Endothelial cell of umbilical vein (primary cell): ENCODE measurements around the gene FSD1L. TPM values are rescaled to one million over a fixed set of nuclear protein-coding genes. Genes with fewer than 3 reads are reported as not detected.

Experiments
- BruUV-seq: library from RNA; stranded (reverse); fragments of 400-500 nt; replicated peaks from 2 replicates; lab custom pipeline; 2021; lab: Mats Ljungman, UMichigan
- CTCF ChIA-PET: fragments of 300-600, 350-600 bp; sonication (Branson Sonifier 250); formaldehyde crosslinking; loops from one replicate; lab custom pipeline; 2021; ENCODE audit warnings: antibody characterized with exemption, inconsistent platforms; lab: Charles Lee
- POLR2A ChIA-PET: fragments of 300-600, 350-600 bp; sonication (Branson Sonifier 250); formaldehyde crosslinking; loops from one replicate; lab custom pipeline; 2021; ENCODE audit warnings: antibody characterized with exemption, inconsistent platforms; lab: Charles Lee
- DNase-seq: peaks from one replicate; pipeline ENCODE4 v3.0.0-alpha.2; 2011; ENCODE audit warnings: low read depth, low spot score
- FAIRE-seq: peaks from 2 replicates; lab custom pipeline; 2011; peaks lifted over from hg19 to GRCh38; lab: Jason Lieb, UNC
- H2AFZ ChIP-seq: 2 replicates; pipeline ENCODE4 v1.6.0; 2012; ENCODE audit warnings: low read depth, low read length, control low read depth, inconsistent platforms
- H3K27ac ChIP-seq: 2 replicates; pipeline ENCODE4 v1.5.1; 2011; ENCODE audit warnings: low read depth, mild to moderate bottlenecking, control low read depth, low read length, moderate library complexity; ENCODE audit not compliant: insufficient read depth
- H3K27me3 ChIP-seq, 2 experiments: 2 replicates each; pipeline versions ENCODE4 v1.6.0 to v1.6.1; 2011; ENCODE audit warnings: low read length in 2 of 2, mixed read lengths in 1 of 2; ENCODE audit not compliant: control insufficient read depth in 2 of 2, insufficient read depth in 2 of 2
- H3K36me3 ChIP-seq, 2 experiments: 2 replicates in 1 of 2; 3 replicates in 1 of 2; pipeline ENCODE4 v1.5.1; 2011; ENCODE audit warnings: low read length in 2 of 2, mild to moderate bottlenecking in 1 of 2, moderate library complexity in 1 of 2; ENCODE audit not compliant: control insufficient read depth in 2 of 2, insufficient read depth in 2 of 2; ENCODE audit errors: extremely low read depth in 1 of 2
- H3K4me1 ChIP-seq: 3 replicates; pipeline ENCODE4 v1.5.1; 2011; ENCODE audit warnings: mild to moderate bottlenecking, low read length; ENCODE audit not compliant: control insufficient read depth, insufficient read depth; ENCODE audit errors: extremely low read depth
- H3K4me2 ChIP-seq: 2 replicates; pipeline ENCODE4 v1.6.1; 2011; ENCODE audit warnings: low read length, control low read depth, mixed read lengths; ENCODE audit not compliant: insufficient read depth
- H3K4me3 ChIP-seq, 3 experiments: fragments of 200-600 bp in 1 of 3; sonication (generic), shearing (Covaris generic) in 1 of 3; replicated peaks in 1 of 3; 2 replicates each; pipeline ENCODE4 v1.5.1; 2011 to 2016; ENCODE audit warnings: control low read depth in 3 of 3, low read length in 3 of 3, mild to moderate bottlenecking in 2 of 3, inconsistent platforms in 1 of 3, low read depth in 1 of 3, moderate library complexity in 1 of 3; ENCODE audit not compliant: insufficient read depth in 1 of 3
- H3K79me2 ChIP-seq: 2 replicates; pipeline ENCODE4 v1.6.0; 2012; ENCODE audit warnings: low read length, inconsistent platforms; ENCODE audit not compliant: control insufficient read depth, insufficient read depth
- H3K9ac ChIP-seq: replicated peaks from 2 replicates; pipeline ENCODE3; 2011; ENCODE audit warnings: low read length, control low read depth; ENCODE audit not compliant: insufficient read depth; ENCODE audit errors: extremely low read depth
- H3K9me1 ChIP-seq: replicated peaks from 3 replicates; pipeline ENCODE4 v1.6.0; 2011; ENCODE audit warnings: mild to moderate bottlenecking, low read length; ENCODE audit not compliant: control insufficient read depth, insufficient read depth; ENCODE audit errors: extremely low read depth
- H3K9me3 ChIP-seq: replicated peaks from 2 replicates; pipeline ENCODE4 v1.5.1; 2012; ENCODE audit warnings: low read length, inconsistent platforms; ENCODE audit not compliant: control insufficient read depth, insufficient read depth
- H4K20me1 ChIP-seq: replicated peaks from 2 replicates; pipeline ENCODE3; 2011; ENCODE audit warnings: mild to moderate bottlenecking, low read length; ENCODE audit not compliant: control insufficient read depth, insufficient read depth; ENCODE audit errors: extremely low read depth
- CTCF ChIP-seq, 2 donors: IDR thresholded peaks; 1 replicate in 1 of 2; 2 replicates in 1 of 2; pipeline ENCODE4 v1.5.1; 2011; ENCODE audit warnings: low read length in 2 of 2, mild to moderate bottlenecking in 2 of 2, moderate library complexity in 2 of 2, control low read depth in 1 of 2, inconsistent platforms in 1 of 2, low read depth in 1 of 2; ENCODE audit not compliant: insufficient read depth in 1 of 2; ENCODE audit errors: extremely low read depth in 1 of 2
- EZH2 ChIP-seq: IDR thresholded peaks from 2 replicates; pipeline ENCODE4 v1.6.1; 2012; ENCODE audit warnings: borderline replicate concordance, low read depth, mild to moderate bottlenecking, moderate library complexity, low read length, inconsistent platforms; ENCODE audit not compliant: severe bottlenecking
- FOS ChIP-seq: IDR thresholded peaks from 2 replicates; pipeline ENCODE4 v1.6.1; 2011; ENCODE audit warnings: mild to moderate bottlenecking, low read length, moderate library complexity, borderline replicate concordance; ENCODE audit not compliant: insufficient read depth
- GATA2 ChIP-seq: IDR thresholded peaks from 2 replicates; pipeline ENCODE4 v1.7.0; 2011; ENCODE audit warnings: low read depth, mild to moderate bottlenecking, moderate library complexity, mixed read lengths, low read length; ENCODE audit not compliant: insufficient read length, insufficient read depth
- JUN ChIP-seq: IDR thresholded peaks from 2 replicates; pipeline ENCODE4 v1.6.1; 2011; ENCODE audit warnings: borderline replicate concordance, low read depth; ENCODE audit not compliant: insufficient read length, insufficient read depth
- MYC ChIP-seq: IDR thresholded peaks from one replicate; pipeline ENCODE4 v1.6.1; 2011; ENCODE audit warnings: mild to moderate bottlenecking, low read depth, low read length
- POLR2A ChIP-seq: IDR thresholded peaks from 2 replicates; pipeline ENCODE4 v1.6.1; 2012; ENCODE audit warnings: low read depth, mild to moderate bottlenecking, control low read depth, low read length
- POLR2AphosphoS5 ChIP-seq: IDR thresholded peaks from 2 replicates; pipeline ENCODE4 v1.6.1; 2012; ENCODE audit warnings: low read depth, mild to moderate bottlenecking, control low read depth, low read length, moderate library complexity; ENCODE audit not compliant: insufficient read depth
- dilution Hi-C: fragments of 300-500 bp; cut with MboI; formaldehyde crosslinking; loops from one replicate; pipeline ENCODE4 v1.15.0; 2019; ENCODE audit warnings: low sequenced_read_pairs; ENCODE audit not compliant: extremely low pct_ligation_motif_present
- intact Hi-C: fragments of 100-400 bp; cut with micrococcal nuclease; formaldehyde crosslinking; loops from one replicate; pipeline ENCODE4 v1.10.0; 2022
- polyA plus RNA-seq, 4 experiments: library from polyadenylated mRNA; depleted of rRNA in 3 of 4; stranded (reverse) in 3 of 4; unstranded in 1 of 4; fragments of >200 nt; gene quantifications; 2 replicates each; pipeline versions ENCODE4 v1.2.1 to v1.2.3, GENCODE V29; 2011 to 2012; ENCODE audit warnings: missing spikeins in 1 of 4
- total RNA-seq: library from RNA; stranded (reverse); gene quantifications from 2 replicates; pipeline ENCODE4 v1.2.3, GENCODE V29; 2021
- TF ChIP-seq, protein P1 (sequence below): IDR thresholded peaks from 2 replicates; pipeline ENCODE4 v1.6.1; 2011; ENCODE audit not compliant: insufficient read depth, insufficient read length

Gene FSD1L
- total and polyA plus RNA-seq, 2 donors (not counting 3 experiments of a cell fraction or from before 2014, with no cell fraction given) = 0.69 to 8.5 TPM

GRCh38 chr9:105406369-105406768 is 41.5 kb upstream of the FSD1L start:
- dilution Hi-C loops = no loop called here
- Histone ChIP-seq H3K4me1 (peaks cover 6% of the 10 kb centered on the region), H3K9ac (no peak overlapping the region), H3K79me2 (no peaks in the 10 kb centered on the region), H3K9me3 (no peaks in the 10 kb centered on the region), H4K20me1 (no peaks in the 10 kb centered on the region), H3K27ac (no peak overlapping the region), H3K4me3 (no peak overlapping the region), H3K4me2 (no peak overlapping the region), H3K9me1 (no peaks in the 10 kb centered on the region), H3K27me3 (no peaks in the 10 kb centered on the region), H3K36me3 (no peaks in the 10 kb centered on the region), H2AFZ (no peak overlapping the region)
- TF ChIP-seq, protein P1, sequence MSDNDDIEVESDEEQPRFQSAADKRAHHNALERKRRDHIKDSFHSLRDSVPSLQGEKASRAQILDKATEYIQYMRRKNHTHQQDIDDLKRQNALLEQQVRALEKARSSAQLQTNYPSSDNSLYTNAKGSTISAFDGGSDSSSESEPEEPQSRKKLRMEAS = no peak
- no peak for TF ChIP-seq POLR2A
- TF ChIP-seq FOS = no peak
- TF ChIP-seq MYC = no peak
- TF ChIP-seq EZH2 = no peak
- no peak for TF ChIP-seq POLR2AphosphoS5
- no peak for TF ChIP-seq GATA2
- no peak for TF ChIP-seq JUN
- TF ChIP-seq CTCF (IDR thresholded peaks at IDR 0.05; ENCODE audit: extremely low read depth in 1 of 2, insufficient read depth in 1 of 2, low read depth in 1 of 2, low read length in 2 of 2) = no peak
- ChIA-PET POLR2A (no interaction called here), CTCF (no interaction called here)
- DNase-seq (no peak), FAIRE-seq (peak; percentile 54)
- BruUV-seq = no TSS peak
- intact Hi-C loops = no loop called here
